NCI-H526 (cell line): ENCODE measurements around the gene PSMC1.

ENCODE experiments used
- DNase-seq, 2 experiments: peaks; one replicate each; lab custom pipeline; 2025; lab: John Stamatoyannopoulos, UW

The PSMC1 gene

DNA sequence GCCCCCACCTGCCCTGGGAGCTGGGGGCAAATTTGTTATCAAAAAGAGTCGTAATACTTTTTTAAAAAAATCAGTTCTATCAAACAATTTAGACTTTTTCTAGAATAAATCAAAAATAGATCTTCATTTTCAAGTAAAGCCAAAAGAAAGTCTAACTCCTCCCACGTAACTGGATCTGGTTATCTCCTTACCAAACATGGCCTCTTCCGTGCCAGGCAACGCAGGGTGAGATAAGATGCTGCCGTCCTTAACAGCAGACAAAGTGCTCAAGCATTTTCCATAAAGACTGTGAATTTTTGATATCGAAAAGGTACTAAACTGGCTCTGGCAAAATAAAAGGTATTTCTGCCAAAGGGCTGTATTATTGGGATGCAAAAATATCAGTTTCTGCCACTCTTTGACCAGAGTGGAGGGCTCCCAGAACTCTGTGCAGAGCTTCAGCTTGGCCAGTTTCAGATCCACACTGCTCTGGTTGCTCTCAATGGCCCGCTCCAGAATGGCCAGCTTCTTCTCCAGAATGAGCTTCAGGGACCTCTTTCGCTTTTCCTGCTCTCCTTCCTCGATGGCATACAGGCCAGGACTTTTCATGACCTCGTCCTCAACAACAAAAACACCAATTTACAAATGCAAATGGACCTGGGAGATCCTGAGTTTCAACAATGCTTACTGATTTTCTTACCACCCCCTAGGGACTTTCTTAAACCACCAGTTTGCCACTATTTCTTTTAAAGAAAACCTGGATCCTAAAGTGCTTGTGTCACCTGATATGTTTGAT, 46.4 kb downstream of the PSMC1 start:
- no peak for DNase-seq

DNA sequence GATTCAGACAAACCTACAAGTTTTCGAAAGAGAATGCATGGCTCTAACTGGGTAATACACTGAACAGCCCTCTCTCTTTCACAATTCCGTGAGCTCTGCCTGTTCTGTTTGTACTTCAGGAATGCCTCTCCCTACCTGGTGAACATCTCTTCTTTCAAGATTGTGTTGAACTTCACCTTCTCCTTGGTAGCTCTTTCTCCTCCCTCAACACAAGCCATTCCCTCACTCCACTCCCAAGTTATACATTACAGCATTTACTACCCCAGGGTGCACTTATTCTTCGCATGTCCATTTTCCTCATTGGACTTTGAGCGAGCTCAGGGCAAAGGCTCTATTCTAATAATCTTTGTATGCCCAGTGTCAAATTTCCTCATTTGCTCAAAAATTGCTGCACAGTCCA, 47.1 kb downstream of the PSMC1 start:
- no peak for DNase-seq

DNA sequence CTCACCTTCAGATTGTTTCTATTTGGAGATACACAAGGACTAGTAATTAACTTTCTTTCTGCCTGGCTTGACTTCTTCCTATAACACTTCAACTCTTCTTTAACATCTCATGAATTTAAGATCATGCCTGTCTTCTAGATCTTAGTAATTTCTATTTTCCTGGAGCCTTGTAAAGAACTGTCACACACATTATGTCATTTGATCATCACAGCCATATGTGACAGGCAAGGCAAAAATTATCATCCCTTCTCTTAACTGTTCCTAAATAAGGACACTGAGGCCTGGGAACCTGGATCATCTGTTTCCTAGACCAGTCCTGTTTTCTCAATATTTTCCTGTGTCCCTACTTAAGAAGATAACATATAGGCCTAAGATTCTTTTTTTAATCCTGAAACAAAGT, 48.1 kb downstream of the PSMC1 start:
- no peak for DNase-seq

DNA sequence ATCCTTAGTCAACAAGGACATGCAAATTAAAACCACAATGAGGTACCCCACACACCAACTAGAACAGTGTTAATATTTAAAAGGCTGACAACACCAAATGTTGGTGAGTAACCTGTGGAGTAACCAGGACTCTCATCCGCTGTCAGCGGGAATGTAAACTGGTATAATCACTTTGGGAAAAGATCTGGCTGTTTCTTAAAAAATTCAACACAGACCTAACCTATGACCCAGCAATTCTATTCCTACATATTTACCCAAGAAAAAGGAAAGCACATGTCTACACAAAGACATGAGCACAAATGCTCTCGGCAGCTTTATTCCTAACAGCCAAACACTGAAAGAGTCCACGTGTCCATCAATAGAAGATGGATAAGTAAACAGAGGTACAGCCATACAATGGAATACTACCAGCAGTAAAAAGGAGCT, 48.8 kb downstream of the PSMC1 start:
- DNase-seq: peak; percentile 32 to 49

DNA sequence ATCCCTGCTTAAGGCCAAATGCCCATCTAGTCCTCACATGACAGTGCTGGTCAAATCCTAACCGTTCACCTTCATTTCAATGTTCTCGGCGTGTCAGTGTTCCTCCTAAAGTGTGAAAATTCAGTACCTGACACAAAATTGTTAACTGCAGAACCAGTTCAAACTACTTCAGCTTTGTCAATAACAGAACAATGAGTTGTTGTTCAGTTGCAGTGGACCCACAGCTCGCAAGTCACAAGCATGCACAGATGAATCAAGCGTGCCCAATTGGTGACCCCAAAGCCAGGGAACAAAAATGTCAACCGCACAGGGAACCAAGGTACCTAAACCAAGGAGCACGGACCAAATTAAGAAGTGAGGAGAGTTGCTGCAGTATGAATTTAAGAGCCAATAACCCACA, 52.2 kb downstream of the PSMC1 start:
- DNase-seq: no peak

DNA sequence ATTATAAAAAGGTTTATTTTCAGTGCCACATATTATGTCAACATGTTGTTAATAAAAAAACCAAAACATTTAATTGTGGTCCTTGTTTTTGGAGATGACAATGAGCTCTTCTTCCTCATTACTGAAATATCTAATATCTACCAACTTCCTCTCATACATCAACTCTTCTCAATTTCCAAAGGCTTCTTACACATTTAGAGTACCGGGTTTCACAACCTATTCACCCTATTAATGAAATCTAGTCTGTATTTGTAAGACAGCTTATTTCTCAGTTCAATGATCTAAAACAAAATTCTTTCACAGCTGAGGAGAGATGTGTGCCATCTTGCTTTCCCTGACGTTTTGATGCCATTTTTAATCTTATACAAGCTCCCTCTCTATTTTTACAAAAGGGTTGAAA, 60.9 kb downstream of the PSMC1 start:
- DNase-seq: no peak

DNA sequence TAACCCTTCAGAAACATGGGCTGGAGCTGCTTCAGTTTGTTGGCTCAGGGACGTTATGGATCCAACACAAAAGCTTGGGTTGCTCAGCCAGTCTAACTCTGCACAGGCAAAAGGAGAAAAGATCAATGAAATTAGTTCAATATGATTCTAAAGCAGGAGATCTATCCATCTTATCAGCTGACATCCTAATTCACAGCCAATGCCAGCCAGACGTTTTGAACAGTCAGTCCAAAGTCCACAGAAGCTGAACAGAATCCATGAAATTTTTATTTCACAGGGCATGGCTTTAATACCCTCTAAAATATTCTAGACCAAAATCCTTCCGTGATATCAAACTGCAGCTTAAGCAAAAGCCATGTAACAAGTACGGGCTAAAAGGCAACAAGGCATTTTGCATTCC, 61.7 kb downstream of the PSMC1 start:
- DNase-seq: no peak

DNA sequence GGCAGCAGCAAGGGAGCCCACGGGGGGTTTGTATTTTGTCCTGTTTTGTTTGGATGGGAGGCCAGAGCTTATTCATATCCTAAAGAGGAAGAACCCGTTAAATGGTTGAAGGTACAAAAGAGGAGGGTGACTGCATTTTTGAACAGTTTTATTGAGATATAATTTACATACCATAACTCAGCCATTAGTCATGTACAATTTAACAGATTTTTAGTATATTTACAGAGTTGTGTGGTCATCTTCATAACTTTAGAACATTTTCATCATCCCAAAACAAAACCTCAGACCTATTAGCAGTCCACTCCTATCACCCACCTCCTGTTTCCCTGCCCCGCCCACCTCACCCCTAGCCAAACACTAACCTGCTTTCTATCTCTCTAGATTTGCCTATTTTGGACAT, 62.8 kb downstream of the PSMC1 start:
- no peak for DNase-seq

DNA sequence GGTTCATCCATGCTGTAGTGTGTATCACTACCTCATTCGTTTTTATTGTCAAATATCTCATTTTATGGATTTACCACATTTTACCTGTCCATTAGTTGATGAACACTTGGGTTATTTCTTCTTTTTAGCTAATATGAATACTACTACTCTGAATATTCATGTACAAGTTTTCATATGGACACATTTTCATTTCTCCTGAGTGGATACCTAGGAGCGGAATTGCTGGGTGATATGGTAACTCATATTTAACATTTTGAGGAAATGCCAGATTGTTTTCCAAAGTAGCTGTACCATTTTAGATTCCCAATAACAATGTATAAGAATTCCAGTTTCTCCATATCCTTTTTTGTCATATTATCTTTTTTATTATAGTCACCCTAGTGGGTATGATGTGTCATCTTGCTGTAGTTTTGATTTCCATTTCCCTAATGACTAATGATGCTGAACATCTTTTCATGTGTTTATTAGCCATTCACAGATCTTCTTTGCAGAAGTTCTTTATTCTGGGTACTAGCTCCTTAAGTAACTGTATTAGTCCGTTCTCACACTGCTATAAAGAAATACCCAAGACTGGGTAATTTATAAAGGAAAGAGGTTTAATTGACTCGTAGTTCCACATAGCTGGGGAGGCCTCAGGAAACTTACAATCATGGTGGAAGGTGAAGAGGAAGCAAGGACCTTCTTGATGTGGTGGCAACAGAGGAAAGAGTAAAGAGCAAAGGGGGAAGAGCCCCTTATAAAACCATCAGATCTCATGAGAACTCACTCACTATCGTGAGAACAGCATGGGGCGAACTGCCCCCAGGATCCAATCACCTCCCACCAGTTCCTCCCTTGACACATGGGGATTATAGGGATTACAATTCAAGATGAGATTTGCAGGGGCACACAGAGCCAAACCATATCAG, 63.5 kb downstream of the PSMC1 start:
- DNase-seq: no peak

DNA sequence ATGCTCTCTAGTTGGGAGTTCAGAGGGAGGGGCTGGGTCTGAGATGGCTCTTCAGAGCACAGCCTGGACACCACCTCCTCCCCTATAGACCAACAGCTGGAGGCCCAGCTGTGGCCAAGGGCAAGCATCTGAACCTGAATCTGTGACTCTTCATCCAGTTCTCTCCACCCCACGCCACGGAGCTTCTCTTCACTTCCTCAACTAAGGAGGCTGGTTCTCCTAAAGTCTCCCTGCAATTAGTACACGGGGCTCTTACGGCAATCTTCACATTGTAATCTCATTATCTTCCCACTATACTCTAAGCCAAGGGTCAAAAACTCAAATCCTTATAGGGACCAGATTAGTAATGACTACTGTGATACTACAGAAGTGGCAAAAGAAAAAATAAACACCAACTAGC, 65.5 kb downstream of the PSMC1 start:
- no peak for DNase-seq
